Lower lobe of right lung (tissue), 2 donors: Measurements from ENCODE around the gene STK32C. TPM values are rescaled to one million over a fixed set of nuclear protein-coding genes. Genes with fewer than 3 reads are reported as not detected.

Experiments used
- ATAC-seq, 2 donors: fragments of 200-7000 bp; cut with Tn5 transposase; one replicate each; pipeline ENCODE4 v1.9.1; 2020 to 2022; ENCODE audit warnings: mild to moderate bottlenecking in 2 of 2, moderate library complexity in 2 of 2
- DNase-seq: peaks from one replicate; pipeline ENCODE4 v3.0.0-alpha.2; 2020
- H3K27ac ChIP-seq: fragments of 200-600 bp; one replicate; pipeline ENCODE4 v1.8.0; 2022
- H3K27me3 ChIP-seq: fragments of 200-600 bp; one replicate; pipeline ENCODE4 v1.8.0; 2022; ENCODE audit warnings: low read depth
- H3K36me3 ChIP-seq: fragments of 200-600 bp; one replicate; pipeline ENCODE4 v1.8.0; 2022; ENCODE audit warnings: mild to moderate bottlenecking
- H3K4me1 ChIP-seq: fragments of 200-600 bp; one replicate; pipeline ENCODE4 v1.8.0; 2022
- H3K4me3 ChIP-seq: fragments of 200-600 bp; one replicate; pipeline ENCODE4 v1.8.0; 2022; ENCODE audit warnings: mild to moderate bottlenecking
- H3K9me3 ChIP-seq: fragments of 200-600 bp; one replicate; pipeline ENCODE4 v1.8.0; 2022
- CTCF ChIP-seq: fragments of 200-600 bp; IDR thresholded peaks from one replicate; pipeline ENCODE4 v1.8.0; 2022; ENCODE audit warnings: antibody characterized with exemption, mild to moderate bottlenecking
- intact Hi-C: fragments of 100-400 bp; cut with DNase I; formaldehyde crosslinking; loops from one replicate; pipeline ENCODE4 v1.11.0; 2022
- total RNA-seq: library from RNA; stranded (reverse); fragmentation: NEBNext Ultra II Directional; extraction: Animal tissue kit (Norgen Biotek cat#: 25700); gene quantifications from one replicate; pipeline ENCODE4 v1.2.1, GENCODE V29; 2021
- donor health status: DM: no; HTN: yes; CAD: no; lungs with severe emphysema.

Gene STK32C
- total RNA-seq, 1 donor from 2014 or later = 14.1 TPM

GRCh38 chr10:132344386-132344785 lies 36.6 kb upstream of the STK32C start:
- DNase-seq (no peak), ATAC-seq (no peak)
- H3K9me3 ChIP-seq = no peaks in the 10 kb centered on the region
- no peak overlapping the region for H3K4me3 ChIP-seq
- H3K4me1 ChIP-seq = no peaks in the 10 kb centered on the region
- H3K27me3 ChIP-seq = no peaks in the 10 kb centered on the region
- H3K36me3 ChIP-seq = peaks cover 35% of the 10 kb centered on the region
- no peak for TF ChIP-seq CTCF
- H3K27ac ChIP-seq = no peak overlapping the region
- intact Hi-C loops = loop anchor here (10.0 kb wide), 1 partner anchor 120 kb away; no protein-coding TSS in a partner anchor

GRCh38 chr10:132342553-132342952 lies 34.8 kb upstream of the STK32C start:
- H3K27me3 ChIP-seq = no peaks in the 10 kb centered on the region
- peaks cover 5% of the 10 kb centered on the region for H3K4me1 ChIP-seq
- peaks cover 25% of the 10 kb centered on the region for H3K36me3 ChIP-seq
- ATAC-seq (no peak), DNase-seq (no peak)
- intact Hi-C loops = loop anchor here (10.0 kb wide), 1 partner anchor 118 kb away; no protein-coding TSS in a partner anchor
- H3K27ac ChIP-seq = no peak overlapping the region
- H3K9me3 ChIP-seq = no peaks in the 10 kb centered on the region
- H3K4me3 ChIP-seq = no peak overlapping the region
- TF ChIP-seq CTCF = no peak

- no peak for TF ChIP-seq CTCF
- ATAC-seq = no peak
- H3K36me3 ChIP-seq = peaks cover 25% of the 10 kb centered on the region
- intact Hi-C loops = loop anchor here (10.0 kb wide), 1 partner anchor 117 kb away; no protein-coding TSS in a partner anchor
- H3K4me1 ChIP-seq = peaks cover 6% of the 10 kb centered on the region
- H3K9me3 ChIP-seq = no peaks in the 10 kb centered on the region
- H3K4me3 ChIP-seq = no peak overlapping the region
- DNase-seq = no peak
- no peak overlapping the region for H3K27ac ChIP-seq
- H3K27me3 ChIP-seq = no peaks in the 10 kb centered on the region
Measured at GRCh38 chr10:132341781-132342180, 34.0 kb upstream of the STK32C start.

GRCh38 chr10:132341017-132341416 lies 33.3 kb upstream of the STK32C start:
- TF ChIP-seq CTCF = no peak
- Histone ChIP-seq H3K27me3 (no peaks in the 10 kb centered on the region), H3K27ac (no peak overlapping the region), H3K36me3 (peaks cover 25% of the 10 kb centered on the region), H3K9me3 (no peaks in the 10 kb centered on the region), H3K4me1 (peaks cover 13% of the 10 kb centered on the region), H3K4me3 (no peak overlapping the region)
- DNase-seq (no peak), ATAC-seq (no peak)
- intact Hi-C loops = loop anchor here (10.0 kb wide), 1 partner anchor 116 kb away; no protein-coding TSS in a partner anchor

- Histone ChIP-seq H3K27ac (no peak overlapping the region), H3K9me3 (no peaks in the 10 kb centered on the region), H3K27me3 (no peaks in the 10 kb centered on the region), H3K36me3 (peaks cover 7% of the 10 kb centered on the region), H3K4me3 (no peak overlapping the region), H3K4me1 (peaks cover 17% of the 10 kb centered on the region)
- intact Hi-C loops = no loop called here
- no peak for TF ChIP-seq CTCF
- ATAC-seq (no peak), DNase-seq (no peak)
Measured at GRCh38 chr10:132339276-132339675, 31.5 kb upstream of the STK32C start.
